ENCODE measurements around the gene NARF. TPM values are rescaled to one million over a fixed set of nuclear protein-coding genes. Genes with fewer than 3 reads are reported as not detected.

Gene NARF
- total RNA-seq, 1 experiment from 2014 or later = 39.4 TPM

DNA sequence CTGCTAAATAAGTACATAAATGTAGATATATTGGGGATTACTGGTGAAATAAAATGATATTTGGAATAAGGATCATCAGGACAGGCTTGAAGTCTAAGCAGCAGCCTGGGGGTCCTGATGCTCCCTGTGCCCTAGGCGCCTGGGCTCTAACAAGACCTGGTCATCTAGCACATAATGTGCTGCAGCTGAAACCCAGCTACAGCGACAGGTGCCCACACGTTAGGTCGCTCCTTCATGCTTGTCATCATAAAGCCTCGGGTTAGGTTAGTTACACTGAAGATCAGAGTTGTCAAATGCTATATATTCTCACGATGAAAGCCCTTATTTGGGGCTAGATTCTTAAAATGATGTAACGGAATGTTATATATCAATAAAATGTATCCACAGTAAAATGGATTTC is 11.5 kb downstream of the NARF start:
- CTCF ChIA-PET = no interaction called here
- H3K4me3 Mint-ChIP-seq (ENCODE audit: low read depth, unreplicated experiment) = no peak overlapping the region
- no peaks in the 10 kb centered on the region for H3K4me1 Mint-ChIP-seq (ENCODE audit: low read depth, unreplicated experiment)
- H3K36me3 Mint-ChIP-seq (ENCODE audit: insufficient read depth, unreplicated experiment) = peaks cover 34% of the 10 kb centered on the region
- no peak for DNase-seq
- no TSS peak for BruUV-seq (replicated peaks)
- intact Hi-C loops (cut with micrococcal nuclease; ENCODE audit: unreplicated experiment) = no loop called here
- no peaks in the 10 kb centered on the region for H3K27me3 Mint-ChIP-seq (ENCODE audit: unreplicated experiment)
- TF ChIP-seq, protein P1, sequence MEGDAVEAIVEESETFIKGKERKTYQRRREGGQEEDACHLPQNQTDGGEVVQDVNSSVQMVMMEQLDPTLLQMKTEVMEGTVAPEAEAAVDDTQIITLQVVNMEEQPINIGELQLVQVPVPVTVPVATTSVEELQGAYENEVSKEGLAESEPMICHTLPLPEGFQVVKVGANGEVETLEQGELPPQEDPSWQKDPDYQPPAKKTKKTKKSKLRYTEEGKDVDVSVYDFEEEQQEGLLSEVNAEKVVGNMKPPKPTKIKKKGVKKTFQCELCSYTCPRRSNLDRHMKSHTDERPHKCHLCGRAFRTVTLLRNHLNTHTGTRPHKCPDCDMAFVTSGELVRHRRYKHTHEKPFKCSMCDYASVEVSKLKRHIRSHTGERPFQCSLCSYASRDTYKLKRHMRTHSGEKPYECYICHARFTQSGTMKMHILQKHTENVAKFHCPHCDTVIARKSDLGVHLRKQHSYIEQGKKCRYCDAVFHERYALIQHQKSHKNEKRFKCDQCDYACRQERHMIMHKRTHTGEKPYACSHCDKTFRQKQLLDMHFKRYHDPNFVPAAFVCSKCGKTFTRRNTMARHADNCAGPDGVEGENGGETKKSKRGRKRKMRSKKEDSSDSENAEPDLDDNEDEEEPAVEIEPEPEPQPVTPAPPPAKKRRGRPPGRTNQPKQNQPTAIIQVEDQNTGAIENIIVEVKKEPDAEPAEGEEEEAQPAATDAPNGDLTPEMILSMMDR (IDR thresholded peaks at IDR 0.05; ENCODE audit: unreplicated experiment) = no peak
- H3K27ac Mint-ChIP-seq (ENCODE audit: unreplicated experiment) = no peak overlapping the region
- no peaks in the 10 kb centered on the region for H3K9me3 Mint-ChIP-seq (ENCODE audit: low read depth, unreplicated experiment)

DNA sequence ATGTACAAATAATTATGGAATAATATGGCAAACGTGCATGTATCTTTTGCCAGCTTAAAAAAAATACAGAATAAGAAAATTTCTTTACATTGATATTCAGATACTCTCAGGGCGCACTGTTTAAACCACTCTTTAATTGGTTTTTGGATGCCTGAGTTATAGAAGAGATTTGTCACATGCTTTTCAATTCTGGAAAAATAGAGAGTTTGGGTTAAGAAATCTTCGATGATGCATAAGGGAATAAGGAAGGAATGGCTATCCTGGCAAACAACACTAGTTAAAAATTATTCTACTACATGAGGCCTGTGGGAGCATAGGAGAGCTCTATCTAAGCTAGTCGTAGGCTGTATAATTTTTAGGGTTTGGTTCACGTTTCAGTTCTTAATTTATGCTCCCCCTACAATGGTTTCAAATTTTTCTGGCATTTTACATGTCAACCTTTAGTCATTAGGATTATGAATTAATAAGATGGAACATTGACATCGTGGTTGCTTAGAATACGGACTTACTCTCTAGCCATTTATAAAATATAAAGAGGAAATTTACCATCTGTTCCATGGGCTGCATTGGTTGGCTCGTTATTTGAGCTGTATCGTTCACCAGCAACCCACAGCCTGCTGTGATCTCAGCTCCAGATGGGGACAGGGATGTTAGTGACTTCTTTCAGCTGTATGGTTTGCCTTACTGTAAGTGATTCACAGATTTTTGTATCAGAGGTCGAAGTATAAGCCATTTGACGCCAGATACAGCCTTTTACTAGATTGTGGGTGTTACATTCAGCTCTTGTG is 15.9 kb downstream of the NARF start:
- no peaks in the 10 kb centered on the region for H3K27me3 Mint-ChIP-seq (ENCODE audit: unreplicated experiment)
- H3K4me1 Mint-ChIP-seq (ENCODE audit: low read depth, unreplicated experiment) = no peaks in the 10 kb centered on the region
- CTCF ChIA-PET = no interaction called here
- no peak overlapping the region for H3K4me3 Mint-ChIP-seq (ENCODE audit: low read depth, unreplicated experiment)
- intact Hi-C loops (cut with micrococcal nuclease; ENCODE audit: unreplicated experiment) = no loop called here
- no TSS peak for BruUV-seq (replicated peaks)
- DNase-seq = no peak
- no peaks in the 10 kb centered on the region for H3K9me3 Mint-ChIP-seq (ENCODE audit: low read depth, unreplicated experiment)
- no peak overlapping the region for H3K27ac Mint-ChIP-seq (ENCODE audit: unreplicated experiment)
- TF ChIP-seq, protein P1 (IDR thresholded peaks at IDR 0.05; ENCODE audit: unreplicated experiment) = no peak
- H3K36me3 Mint-ChIP-seq (ENCODE audit: insufficient read depth, unreplicated experiment) = peaks cover 12% of the 10 kb centered on the region

DNA sequence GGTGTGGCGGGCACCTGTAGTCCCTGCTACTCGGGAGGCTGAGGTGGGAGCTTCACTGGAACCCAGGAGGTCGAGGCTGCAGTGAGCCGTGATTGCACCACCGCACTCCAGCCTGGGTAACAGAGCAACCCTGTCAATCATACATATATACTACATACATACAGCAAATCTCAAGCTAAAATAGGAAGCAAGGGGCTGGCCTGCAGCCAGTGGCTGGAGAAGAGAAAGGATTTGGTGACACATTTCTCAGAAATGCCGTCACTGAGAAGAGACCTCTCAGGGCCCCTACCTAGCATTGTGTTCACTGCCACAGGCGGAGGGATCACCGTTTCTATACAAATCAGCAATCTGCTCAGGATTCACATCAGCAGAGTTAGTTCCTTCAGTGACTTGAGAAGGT is 16.9 kb downstream of the NARF start:
- DNase-seq = no peak
- Mint-ChIP-seq H3K4me3 (ENCODE audit: low read depth, unreplicated experiment) (no peak overlapping the region), H3K4me1 (ENCODE audit: low read depth, unreplicated experiment) (no peaks in the 10 kb centered on the region), H3K27me3 (ENCODE audit: unreplicated experiment) (no peaks in the 10 kb centered on the region), H3K36me3 (ENCODE audit: insufficient read depth, unreplicated experiment) (peaks cover 13% of the 10 kb centered on the region), H3K27ac (ENCODE audit: unreplicated experiment) (no peak overlapping the region), H3K9me3 (ENCODE audit: low read depth, unreplicated experiment) (no peaks in the 10 kb centered on the region)
- CTCF ChIA-PET = no interaction called here
- intact Hi-C loops (cut with micrococcal nuclease; ENCODE audit: unreplicated experiment) = no loop called here
- no TSS peak for BruUV-seq (replicated peaks)
- TF ChIP-seq, protein P1 (IDR thresholded peaks at IDR 0.05; ENCODE audit: unreplicated experiment) = no peak

DNA sequence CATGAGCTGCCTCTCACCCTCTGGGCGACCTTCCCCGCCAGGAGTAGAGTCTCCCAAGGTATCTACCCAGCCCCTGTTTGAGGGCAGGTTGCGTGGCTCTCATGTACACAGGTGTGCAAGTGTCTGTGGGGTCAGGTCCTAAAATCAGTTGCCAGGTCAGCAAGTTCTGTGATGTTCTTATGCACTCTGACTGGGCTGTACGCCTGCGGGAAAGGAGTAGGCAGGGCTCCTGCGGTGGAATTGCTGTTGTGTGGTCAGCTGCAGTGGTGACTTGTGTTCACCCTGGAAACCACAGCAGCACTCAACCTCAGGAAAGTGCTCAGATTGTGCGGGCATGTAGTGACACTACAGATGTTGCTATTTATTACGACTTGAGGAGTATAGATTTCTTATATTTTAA is 19.4 kb downstream of the NARF start:
- Mint-ChIP-seq H3K36me3 (ENCODE audit: insufficient read depth, unreplicated experiment) (peaks cover 8% of the 10 kb centered on the region), H3K27ac (ENCODE audit: unreplicated experiment) (no peak overlapping the region), H3K27me3 (ENCODE audit: unreplicated experiment) (no peaks in the 10 kb centered on the region), H3K4me3 (ENCODE audit: low read depth, unreplicated experiment) (no peak overlapping the region), H3K4me1 (ENCODE audit: low read depth, unreplicated experiment) (no peaks in the 10 kb centered on the region), H3K9me3 (ENCODE audit: low read depth, unreplicated experiment) (no peaks in the 10 kb centered on the region)
- intact Hi-C loops (cut with micrococcal nuclease; ENCODE audit: unreplicated experiment) = no loop called here
- no peak for DNase-seq
- no TSS peak for BruUV-seq (replicated peaks)
- CTCF ChIA-PET = no interaction called here
- TF ChIP-seq, protein P1 (IDR thresholded peaks at IDR 0.05; ENCODE audit: unreplicated experiment) = no peak
